ENCODE results near the gene AAK1.

Gene AAK1

DNA sequence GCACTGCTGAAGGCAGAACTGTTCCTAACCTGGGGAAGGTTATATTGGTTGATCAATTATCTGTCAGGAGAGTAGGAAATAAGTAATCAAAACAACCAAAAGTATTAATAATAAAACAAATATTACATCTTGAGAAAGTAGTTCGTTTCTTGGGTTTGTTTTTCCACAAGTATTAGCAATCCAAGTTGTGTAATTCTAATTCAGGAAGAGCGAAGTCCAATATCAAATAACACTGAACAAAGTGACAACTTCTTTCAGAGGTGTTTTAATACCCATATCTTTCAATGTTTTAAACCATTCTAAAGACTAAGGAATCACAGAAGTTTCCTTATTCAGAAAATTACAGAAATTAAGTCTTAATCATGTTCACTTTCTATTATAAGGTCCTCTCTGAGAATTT is 171.7 kb downstream of the AAK1 start:
- TF ChIP-seq, protein P1, sequence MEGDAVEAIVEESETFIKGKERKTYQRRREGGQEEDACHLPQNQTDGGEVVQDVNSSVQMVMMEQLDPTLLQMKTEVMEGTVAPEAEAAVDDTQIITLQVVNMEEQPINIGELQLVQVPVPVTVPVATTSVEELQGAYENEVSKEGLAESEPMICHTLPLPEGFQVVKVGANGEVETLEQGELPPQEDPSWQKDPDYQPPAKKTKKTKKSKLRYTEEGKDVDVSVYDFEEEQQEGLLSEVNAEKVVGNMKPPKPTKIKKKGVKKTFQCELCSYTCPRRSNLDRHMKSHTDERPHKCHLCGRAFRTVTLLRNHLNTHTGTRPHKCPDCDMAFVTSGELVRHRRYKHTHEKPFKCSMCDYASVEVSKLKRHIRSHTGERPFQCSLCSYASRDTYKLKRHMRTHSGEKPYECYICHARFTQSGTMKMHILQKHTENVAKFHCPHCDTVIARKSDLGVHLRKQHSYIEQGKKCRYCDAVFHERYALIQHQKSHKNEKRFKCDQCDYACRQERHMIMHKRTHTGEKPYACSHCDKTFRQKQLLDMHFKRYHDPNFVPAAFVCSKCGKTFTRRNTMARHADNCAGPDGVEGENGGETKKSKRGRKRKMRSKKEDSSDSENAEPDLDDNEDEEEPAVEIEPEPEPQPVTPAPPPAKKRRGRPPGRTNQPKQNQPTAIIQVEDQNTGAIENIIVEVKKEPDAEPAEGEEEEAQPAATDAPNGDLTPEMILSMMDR (IDR thresholded peaks at IDR 0.05; ENCODE audit: control extremely low read depth, extremely low read depth, low read depth, missing control alignments): no peak
- no peak for DNase-seq (ENCODE audit: extremely low spot score)
- POLR2A ChIA-PET: no interaction called here
- CTCF ChIA-PET: interaction anchor here (1.2 to 1.6 kb wide), 2 partner anchors 9 to 94 kb away, joined by 3 read pairs; no protein-coding TSS in a partner anchor

DNA sequence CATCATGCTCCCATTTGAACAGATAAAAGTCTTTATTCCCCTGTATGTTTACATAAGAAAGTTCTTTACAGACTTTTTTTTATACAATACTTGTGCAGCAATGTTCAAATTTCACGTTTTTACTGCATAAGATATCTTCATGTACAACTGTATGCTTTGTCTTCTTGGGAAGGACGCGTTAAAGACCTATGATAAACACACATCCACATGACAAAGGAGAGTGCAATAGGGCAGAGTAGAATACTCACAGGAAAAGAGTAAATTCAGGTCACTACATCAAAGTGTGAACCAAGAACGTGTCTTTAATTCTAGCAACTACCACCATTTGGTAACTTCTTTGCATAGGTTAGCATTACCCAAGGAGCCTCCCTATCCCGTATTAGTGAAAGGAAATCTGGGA is 172.6 kb downstream of the AAK1 start:
- POLR2A ChIA-PET: no interaction called here
- TF ChIP-seq, protein P1 (IDR thresholded peaks at IDR 0.05; ENCODE audit: control extremely low read depth, extremely low read depth, low read depth, missing control alignments): no peak
- CTCF ChIA-PET: interaction anchor here (0.8 to 1.5 kb wide), 4 partner anchors 14 to 96 kb away, joined by 3 to 4 read pairs (median 4); no protein-coding TSS in a partner anchor
- no peak for DNase-seq (ENCODE audit: extremely low spot score)

DNA sequence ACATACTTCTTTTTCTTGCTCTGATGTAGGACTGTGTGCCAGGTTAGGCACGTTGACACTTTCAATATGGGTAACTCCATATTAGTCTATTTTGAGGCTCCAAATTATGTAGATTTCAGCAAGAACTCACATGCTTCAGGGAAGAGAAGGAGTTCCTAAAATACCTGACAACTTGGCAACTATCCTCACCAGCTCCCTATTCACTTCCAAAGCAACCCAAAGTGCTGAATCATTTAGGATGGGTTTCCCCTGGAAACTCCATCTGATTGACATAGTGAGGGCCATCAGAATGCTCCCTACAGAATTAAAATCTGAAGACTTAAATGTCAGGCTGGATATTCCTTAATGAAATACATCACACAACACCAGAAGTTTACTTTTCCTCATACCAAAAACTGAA is 173.8 kb downstream of the AAK1 start:
- CTCF ChIA-PET: interaction anchor here (0.8 to 1.5 kb wide), 3 partner anchors 13 to 95 kb away, joined by 3 to 4 read pairs (median 3); no protein-coding TSS in a partner anchor
- TF ChIP-seq, protein P1 (IDR thresholded peaks at IDR 0.05; ENCODE audit: control extremely low read depth, extremely low read depth, low read depth, missing control alignments): no peak
- POLR2A ChIA-PET: no interaction called here
- DNase-seq (ENCODE audit: extremely low spot score): no peak

DNA sequence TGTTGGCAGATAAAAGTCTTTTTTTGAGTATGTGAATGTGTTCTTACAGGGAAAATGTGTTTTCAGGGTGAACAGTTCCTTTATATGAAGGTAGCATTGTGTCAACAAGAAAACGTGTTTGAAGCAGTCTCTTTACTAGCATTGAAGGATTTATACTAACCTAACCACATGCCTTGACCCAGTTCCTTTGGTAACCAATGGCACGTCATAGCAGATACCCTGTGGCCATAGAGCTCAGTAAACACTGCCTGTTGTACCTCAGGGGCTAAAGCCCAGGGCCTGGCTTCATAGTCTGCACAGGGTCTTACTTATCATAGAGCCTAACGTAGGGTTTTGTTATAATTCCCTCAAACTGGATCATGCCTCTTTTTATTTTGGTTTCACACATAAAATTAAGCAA is 174.2 kb downstream of the AAK1 start:
- ChIA-PET CTCF (interaction anchor here (2.5 kb wide), 1 partner anchor 9 kb away, joined by 10 read pairs; no protein-coding TSS in a partner anchor), POLR2A (no interaction called here)
- TF ChIP-seq, protein P1 (IDR thresholded peaks at IDR 0.05; ENCODE audit: control extremely low read depth, extremely low read depth, low read depth, missing control alignments): no peak
- DNase-seq (ENCODE audit: extremely low spot score): no peak

DNA sequence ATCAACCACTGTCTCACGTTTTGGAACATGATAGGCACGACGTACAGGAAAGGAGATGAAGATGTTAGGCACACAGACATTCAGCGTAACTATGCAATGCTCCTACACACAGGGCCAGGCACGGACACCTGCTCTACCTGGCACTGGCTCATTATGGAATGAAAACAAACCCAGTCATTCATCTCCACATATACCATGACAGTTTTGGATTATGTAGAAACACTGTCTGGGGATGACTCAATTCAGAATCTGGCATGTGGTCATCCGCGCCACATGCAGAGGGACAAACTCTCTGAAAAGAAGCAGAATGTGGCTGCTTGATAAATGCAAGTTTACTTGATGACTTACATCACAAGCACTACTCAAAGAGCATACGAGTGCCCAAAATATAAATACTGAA is 176.8 kb downstream of the AAK1 start:
- ChIA-PET POLR2A (no interaction called here), CTCF (interaction anchor here (2.5 kb wide), 1 partner anchor 12 kb away, joined by 10 read pairs; no protein-coding TSS in a partner anchor)
- no peak for DNase-seq (ENCODE audit: extremely low spot score)
- TF ChIP-seq, protein P1 (IDR thresholded peaks at IDR 0.05; ENCODE audit: control extremely low read depth, extremely low read depth, low read depth, missing control alignments): no peak

DNA sequence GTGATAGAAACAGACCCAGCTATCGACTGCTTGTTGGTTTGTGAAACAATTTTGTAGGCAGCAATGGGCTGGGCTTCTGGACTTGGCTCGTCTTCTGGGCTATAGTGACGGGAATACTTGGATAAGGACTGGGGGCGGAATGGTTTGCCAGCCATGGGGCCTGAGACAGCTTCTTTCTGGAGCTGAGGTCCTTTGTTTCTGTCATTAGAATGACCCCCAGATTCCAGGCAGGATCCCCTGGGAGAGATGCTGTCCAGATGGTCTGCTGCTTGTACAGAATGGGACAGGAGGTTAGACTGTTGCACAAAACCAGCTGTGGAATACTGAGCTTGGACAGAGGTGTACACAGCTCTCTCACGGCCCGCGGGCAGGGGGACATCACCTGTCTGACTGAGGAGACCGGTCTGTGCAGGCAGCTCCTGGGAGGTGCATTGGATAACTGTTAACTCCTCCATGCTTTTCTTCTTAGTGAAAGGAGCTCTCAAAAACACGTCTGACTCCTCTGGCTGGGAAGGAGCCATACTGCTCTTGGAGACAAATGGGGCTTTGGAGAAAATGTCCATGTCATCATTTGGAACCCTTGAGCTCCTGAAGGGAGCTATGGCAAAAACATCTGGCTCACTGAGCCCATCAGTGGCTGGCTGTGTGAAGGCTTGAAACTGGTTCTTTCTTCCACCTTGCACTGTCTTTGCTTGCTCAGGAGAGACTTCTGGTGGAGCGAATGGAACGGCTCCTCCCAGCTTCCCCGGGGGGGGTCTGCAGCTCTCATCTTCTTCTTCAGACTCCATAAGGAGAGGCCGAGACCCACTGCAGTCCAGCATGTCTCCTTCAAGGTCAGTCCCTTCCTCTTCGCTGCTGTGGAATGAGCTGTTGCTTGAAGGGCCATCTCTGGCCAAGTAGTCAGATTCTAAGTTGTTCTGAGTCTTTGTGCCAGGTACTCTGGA is 177.8 kb downstream of the AAK1 start:
- TF ChIP-seq, protein P1 (IDR thresholded peaks at IDR 0.05; ENCODE audit: control extremely low read depth, extremely low read depth, low read depth, missing control alignments): no peak
- no peak for DNase-seq (ENCODE audit: extremely low spot score)
- ChIA-PET POLR2A (no interaction called here), CTCF (interaction anchor here (0.8 kb wide), 2 partner anchors 10 to 259 kb away, joined by 3 read pairs; no protein-coding TSS in a partner anchor)
